Hematopoietic multipotent progenitor cell (in vitro differentiated cells): ENCODE measurements around the gene SCLY. TPM values are rescaled to one million over a fixed set of nuclear protein-coding genes. Genes with fewer than 3 reads are reported as not detected.
"Not testable (repeated sequence)": the region's sequence is repeated elsewhere in the genome, so short reads cannot be mapped to it uniquely, and the experiment has no call there.

Experiments used
- DNase-seq, 3 donors: peaks; one replicate each; pipeline ENCODE4 v3.0.0-alpha.2; 2011 to 2015; ENCODE audit warnings: low read depth in 2 of 3, low spot score in 2 of 3
- total RNA-seq: library from RNA; depleted of rRNA; stranded (reverse); fragments of >200 nt; gene quantifications from one replicate; pipeline ENCODE4 v1.2.3, GENCODE V29; 2012

Gene SCLY
- total RNA-seq, 1 donor: 13.2 TPM

DNA sequence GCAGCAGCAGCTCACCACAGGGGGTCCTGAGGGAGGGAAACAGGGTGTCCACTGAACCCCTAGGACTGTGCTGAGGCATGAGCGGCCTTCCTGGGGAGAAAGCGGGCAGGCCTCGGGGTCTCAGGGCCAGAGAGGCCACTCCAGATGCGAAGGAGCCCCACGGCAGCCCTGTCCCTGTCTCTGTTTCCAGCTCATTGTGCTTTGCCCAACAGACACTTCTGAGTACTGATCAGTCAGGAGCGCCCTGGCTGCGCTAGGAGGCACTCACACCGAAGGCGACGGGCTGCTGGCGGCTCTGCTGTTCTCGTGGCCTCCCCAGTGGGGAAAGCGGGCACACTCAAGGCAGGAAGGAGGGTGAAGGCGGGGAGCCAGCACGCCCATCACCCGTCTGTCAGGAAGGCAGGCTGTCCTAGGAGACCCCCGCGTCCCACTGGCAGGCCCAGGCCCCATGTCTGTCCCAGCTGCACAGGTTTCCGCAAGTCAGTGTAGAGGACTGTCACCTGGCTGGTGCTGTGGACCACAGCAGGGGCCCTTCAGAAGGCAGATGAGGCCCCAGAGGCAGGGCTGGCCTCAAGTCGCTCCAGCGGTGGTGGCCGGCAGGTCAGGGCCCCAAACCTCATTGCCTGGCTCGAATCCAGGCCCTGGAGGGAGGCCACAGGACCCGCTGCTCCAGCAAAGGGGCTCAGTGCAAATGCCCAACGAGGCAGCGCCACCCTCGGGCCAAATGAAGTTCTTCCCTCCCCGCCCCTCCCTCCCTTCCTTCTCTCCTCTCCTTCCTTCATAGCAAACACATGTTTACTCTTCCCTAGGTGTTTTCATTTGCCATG lies 46.1 kb downstream of the SCLY start:
- DNase-seq: no peak

DNA sequence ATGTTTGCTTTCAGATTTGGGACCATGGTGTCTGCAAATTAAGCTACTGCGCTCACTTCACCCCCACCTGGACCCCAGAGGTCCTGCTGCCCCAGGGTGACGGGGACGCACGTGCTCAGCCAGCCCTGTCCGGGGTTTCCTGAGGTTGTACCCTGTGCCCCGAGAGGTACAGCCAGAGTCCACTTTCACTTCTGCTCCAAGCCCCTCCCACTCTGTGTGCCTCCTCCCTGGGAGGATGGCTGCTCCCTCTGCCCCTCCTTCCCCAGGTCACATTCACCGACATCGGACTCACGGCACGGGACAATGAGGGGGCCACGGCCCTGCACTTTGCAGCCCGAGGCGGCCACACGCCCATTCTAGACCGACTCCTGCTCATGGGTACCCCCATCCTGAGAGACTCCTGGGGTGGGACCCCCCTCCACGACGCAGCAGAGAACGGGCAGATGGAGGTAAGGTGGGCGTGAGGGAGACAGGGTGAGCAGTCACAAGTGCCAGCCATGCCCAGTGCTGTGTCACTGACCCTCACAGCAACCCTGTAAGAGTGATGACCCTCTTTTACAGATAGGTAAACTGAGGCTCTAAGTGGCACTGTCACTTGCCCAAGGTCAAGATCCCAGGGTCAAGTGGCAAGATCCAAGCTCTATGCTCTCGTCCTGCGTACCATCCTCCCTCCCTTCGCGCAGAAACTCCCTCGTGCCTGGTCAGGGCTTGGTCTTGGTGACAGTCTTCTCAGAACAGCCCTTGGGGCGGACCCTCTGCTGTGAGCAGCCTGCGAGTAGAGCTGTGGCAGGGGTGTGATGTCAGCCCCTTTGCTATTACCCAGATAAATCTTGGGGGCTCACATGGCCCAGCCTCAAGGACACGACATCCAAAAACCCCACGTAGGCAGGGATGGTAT lies 47.0 kb downstream of the SCLY start:
- DNase-seq: no peak

GRCh38 chr2:238108423-238109183 lies 47.8 kb downstream of the SCLY start:
- peak in 1 of 3 donors; percentile 24 for DNase-seq

DNA sequence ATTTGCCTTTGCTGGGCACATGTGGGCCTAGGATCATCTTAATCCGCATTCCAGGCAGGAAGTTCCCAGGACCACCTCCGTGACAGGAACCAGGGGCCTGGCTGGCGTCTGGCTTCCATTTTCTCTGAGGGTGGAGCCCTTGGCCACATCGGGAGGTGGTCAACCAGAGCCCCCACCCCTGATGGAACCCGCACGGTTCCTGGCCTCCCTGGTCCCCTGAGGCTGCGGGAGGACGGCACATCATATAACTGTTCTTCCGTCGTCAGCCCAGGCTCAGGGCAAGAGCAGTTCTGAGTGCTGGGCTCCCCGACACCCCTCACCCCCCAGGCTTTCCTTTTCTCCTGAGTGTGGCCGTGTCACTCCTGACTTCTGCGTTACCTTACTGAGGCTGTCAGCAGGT lies 52.8 kb downstream of the SCLY start:
- no peak for DNase-seq

DNA sequence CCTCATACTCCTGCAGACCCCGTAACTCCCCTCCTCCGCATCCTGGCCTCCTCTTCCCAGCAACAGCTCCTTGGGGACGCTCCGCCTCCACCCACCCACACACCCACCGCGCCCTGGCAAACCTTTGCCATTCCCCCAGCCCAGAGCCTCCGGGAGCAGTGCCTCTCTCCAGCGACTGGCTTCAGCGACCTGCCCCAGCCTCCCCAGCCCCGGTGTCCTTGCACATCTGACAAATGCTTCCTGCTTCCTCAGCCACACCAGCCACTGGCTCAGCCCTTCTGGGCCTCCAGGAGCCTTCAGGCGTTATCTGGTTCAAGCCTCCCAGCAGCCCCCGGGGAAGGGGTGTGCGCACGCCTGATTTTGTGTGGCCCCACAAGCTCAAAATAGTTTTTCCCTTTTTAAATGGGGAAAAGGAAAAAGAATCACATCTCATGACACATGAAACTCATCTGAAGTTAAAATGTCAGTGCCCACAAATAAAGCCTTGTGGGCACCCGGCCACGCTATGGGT lies 53.6 kb downstream of the SCLY start:
- no peak for DNase-seq

- DNase-seq: no peak
Measured at GRCh38 chr2:238114851-238115660, 54.3 kb downstream of the SCLY start.

DNA sequence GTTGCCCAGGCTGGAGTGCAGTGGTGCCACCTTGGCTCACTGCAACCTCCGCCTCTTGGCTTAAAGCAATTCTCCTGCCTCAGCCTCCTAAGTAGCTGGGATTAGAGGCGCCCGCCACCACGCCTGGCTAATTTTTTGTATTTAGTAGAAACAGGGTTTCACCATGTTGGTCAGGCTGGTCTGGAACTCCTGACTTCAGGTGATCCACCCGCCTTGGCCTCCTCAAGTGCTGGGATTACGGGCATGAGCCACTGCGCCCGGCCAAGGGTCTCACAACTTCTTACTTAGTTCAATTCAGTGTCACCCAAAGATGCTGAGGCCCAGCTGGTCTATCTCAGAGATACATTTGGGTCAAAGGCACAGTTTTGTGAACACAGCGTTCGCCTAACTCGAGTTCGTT lies 54.9 kb downstream of the SCLY start:
- not testable (repeated sequence) for DNase-seq

GRCh38 chr2:238116298-238117198 lies 55.7 kb downstream of the SCLY start:
- no peak for DNase-seq

DNA sequence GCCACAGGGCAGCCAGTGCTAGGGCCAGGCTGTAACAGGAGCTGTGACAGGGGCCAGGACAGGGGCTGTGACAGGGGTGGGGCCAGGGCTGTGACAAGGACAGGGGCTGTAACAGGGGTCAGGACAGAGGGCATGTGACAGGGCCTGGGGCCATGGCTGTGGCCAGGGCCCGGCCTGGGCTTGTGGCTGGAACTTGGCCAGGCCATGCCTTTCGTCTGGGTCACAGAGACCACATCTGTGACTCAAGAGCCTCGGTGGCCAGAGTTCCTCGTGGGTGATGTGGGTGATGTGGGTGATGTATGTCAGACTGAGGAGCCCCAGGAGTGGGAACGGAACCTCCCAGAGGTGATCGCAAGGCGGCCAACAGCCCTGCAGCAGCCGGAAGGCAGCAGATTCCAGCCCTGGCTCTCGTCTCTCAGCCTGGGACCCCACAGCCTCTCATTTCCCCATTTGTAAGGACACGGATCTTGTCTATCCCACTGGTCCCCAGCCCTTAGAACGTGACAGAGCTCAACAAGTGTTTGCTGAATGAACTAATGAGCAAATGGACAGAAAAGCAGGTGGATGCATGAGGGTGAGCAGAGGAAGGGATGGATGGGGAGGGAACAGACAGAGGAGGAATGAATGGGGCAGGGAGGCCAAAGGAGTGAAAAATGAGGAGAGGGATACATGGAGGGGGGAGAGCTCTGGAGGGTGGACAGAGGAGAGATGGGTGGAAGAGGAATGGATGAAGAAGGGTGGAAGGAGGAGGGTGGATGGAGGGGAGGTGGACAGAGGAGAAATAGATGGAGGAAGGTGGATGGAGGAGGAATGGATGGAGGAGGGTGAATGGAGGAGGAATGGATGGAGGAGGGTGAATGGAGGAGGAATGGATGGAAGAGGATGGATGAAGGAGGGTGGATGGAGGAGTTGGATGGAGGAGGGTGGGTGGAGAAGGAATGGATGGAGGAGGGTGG lies 56.7 kb downstream of the SCLY start:
- DNase-seq: no peak

DNA sequence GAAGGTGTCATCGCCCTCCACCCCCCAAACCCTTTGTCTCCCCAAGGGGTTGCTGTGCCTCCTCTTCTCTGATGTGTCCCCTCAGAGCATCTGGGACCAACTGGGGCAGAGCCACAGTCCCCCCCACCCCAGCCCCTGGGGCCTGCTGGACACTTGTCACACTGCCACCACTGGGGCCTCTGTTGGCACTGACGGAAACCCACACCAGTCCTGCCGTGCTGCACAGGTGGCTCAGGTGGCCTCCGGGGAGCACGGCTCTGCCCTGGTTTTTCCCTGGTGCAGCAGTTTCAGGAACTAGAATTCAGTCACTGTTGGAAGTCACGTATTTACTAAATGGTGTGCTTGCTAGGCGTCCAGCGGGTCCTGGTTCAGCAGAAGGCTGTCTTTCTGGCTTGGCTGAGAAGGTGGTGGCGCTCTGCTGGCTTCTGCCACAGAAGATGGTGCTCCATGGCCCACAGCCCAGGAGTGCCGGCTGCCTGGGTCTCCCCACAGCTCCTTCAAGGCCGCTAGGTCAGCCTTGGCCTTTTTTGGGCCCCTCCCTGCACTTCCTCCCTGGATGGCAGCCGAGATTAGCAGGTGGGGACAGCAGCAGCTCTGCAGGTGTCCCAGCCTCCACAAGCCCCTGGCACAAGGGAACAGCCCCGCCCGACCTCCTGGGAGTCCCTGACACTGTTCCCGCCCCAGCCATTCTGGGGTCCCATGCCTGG lies 59.1 kb downstream of the SCLY start:
- DNase-seq: no peak

DNA sequence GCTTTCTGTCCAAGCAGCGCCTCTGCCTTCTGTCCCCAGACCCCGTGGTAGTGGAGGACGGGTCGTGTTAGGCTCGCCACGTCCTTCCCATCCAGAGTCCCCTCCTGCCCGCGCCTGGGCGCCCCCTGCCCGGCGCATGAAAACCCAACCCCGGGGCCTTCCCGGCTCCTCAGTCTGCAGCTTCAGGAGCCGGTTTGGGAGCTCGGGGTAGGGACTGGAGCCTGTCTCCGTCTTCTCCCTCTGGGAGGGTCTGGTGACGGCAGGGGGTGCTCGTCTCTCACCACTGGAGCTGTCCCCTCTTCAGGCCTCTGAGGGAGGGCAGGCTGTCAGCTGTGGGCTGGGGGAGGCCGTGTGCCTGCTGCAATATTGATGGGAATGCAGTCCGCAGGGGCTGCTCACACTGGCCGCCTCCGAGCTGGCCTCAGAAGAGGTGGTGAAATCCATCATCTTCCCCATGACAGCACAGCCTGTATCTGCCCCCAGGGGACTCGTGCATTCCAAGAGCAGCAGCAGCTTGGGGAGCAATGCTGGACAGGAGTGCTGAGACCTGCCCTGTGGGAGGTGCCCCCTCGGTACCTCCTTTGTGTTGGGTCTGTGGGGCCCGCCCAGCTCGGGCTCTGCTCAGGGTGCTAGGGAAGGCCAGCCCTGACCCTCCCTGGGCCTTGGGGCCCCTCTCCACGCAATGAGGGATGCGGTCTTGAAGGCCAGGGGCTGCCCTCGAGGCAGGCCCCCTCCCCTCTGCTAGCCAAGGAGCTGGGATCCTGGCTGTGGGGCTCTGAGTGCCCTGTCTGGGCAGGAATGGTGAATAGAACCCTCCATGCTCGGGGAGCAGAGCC lies 59.9 kb downstream of the SCLY start:
- no peak for DNase-seq

GRCh38 chr2:238121511-238122286 lies 60.9 kb downstream of the SCLY start:
- DNase-seq: no peak

GRCh38 chr2:238122287-238123217 lies 61.8 kb downstream of the SCLY start:
- DNase-seq: no peak

DNA sequence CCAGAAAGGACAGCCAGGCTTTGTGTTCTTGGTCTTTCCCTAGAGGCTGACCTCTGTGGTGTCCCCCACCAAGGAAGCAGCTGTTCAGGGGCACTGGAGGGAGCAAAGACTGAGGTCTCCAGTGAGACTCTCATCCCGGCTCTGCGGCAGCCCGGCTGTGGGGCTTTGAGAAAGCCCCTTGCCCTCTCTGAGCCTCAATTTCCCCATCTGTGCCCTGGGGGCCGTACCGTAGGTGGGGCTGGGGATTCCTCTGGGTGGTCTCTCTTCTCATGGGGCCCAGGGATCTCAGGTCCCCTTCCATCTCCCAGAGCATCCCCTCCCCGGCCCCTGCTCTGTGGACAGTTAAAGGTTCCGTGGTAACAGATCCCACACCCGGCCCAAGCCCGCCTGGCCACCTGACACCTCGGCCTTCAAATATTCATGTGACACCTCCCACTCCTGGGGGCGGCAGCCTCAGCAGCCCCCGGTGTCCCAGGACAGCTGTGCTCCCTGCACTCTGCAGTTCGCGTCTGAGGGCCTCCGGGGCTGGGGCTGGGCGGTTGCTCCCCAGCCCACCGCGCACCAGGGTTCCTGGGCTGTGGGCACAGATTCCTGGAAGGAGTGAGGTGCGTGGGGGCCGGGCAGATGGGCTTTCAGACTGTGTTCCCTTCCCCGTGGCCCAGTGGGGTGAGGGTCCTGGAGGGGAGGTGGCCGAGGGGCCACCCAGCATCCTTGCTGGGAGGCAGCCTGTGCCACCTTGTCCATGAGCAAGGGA lies 62.6 kb downstream of the SCLY start:
- DNase-seq: no peak
